A549 (cell line): ENCODE measurements around the gene ARID5B. TPM values are rescaled to one million over a fixed set of nuclear protein-coding genes. Genes with fewer than 3 reads are reported as not detected.
A peak's percentile ranks its signal among the peaks of the same experiment; 100 is the strongest.

Experiments used
- ATAC-seq, 2 experiments: fragments of 200-7000 bp in 1 of 2; fragments of >200 bp in 1 of 2; cut with Nextera tagmentation in 1 of 2; cut with Tn5 transposase in 1 of 2; 3 replicates each; pipeline versions ENCODE4 v1.8.0 to v1.9.1; 2018 to 2020; ENCODE audit warnings: mild to moderate bottlenecking in 1 of 2, moderate library complexity in 1 of 2
- CTCF ChIA-PET: fragments of 300-600 bp; sonication (Branson Sonifier 250); formaldehyde crosslinking; extraction: SDS; loops from one replicate; lab custom pipeline; 2021; ENCODE audit warnings: antibody characterized with exemption, inconsistent platforms; lab: Yijun Ruan, JAX
- POLR2A ChIA-PET: fragments of 350-600 bp; formaldehyde crosslinking; extraction: SDS; loops from one replicate; lab custom pipeline; 2021; ENCODE audit warnings: antibody characterized with exemption, inconsistent platforms; lab: Yijun Ruan, JAX
- DNase-seq, 2 experiments: peaks; one replicate each; pipeline versions ENCODE4 v3.0.0 to v3.0.0-alpha.2; 2011 to 2016; ENCODE audit warnings: low read depth in 1 of 2, low spot score in 1 of 2
- FAIRE-seq: peaks from 2 replicates; lab custom pipeline; 2011; peaks lifted over from hg19 to GRCh38; lab: Jason Lieb, UNC
- H3K27ac ChIP-seq, 2 experiments: fragments of >200 bp; sonication (Bioruptor Twin); formaldehyde crosslinking; 3 replicates each; pipeline ENCODE4 v1.5.1; 2016 to 2017
- H3K4me1 ChIP-seq: fragments of >200 bp; sonication (Bioruptor Twin); formaldehyde crosslinking; 3 replicates; pipeline ENCODE4 v1.6.1; 2016
- H3K4me2 ChIP-seq: fragments of >200 bp; sonication (Bioruptor Twin); formaldehyde crosslinking; 3 replicates; pipeline ENCODE4 v1.6.1; 2016
- H3K4me3 ChIP-seq: fragments of >200 bp; sonication (Bioruptor Twin); formaldehyde crosslinking; 3 replicates; pipeline ENCODE4 v1.5.1; 2016
- H3K9me3 ChIP-seq: fragments of >200 bp; sonication (Bioruptor Twin); formaldehyde crosslinking; 3 replicates; pipeline ENCODE4 v1.6.1; 2016
- BCL3 ChIP-seq: fragments of >200 bp; sonication (Bioruptor Twin); formaldehyde crosslinking; IDR thresholded peaks from 3 replicates; pipeline ENCODE4 v1.6.1; 2016
- CBX2 ChIP-seq: fragments of 200-600 bp; sonication (generic); IDR thresholded peaks from 2 replicates; pipeline ENCODE4 v1.6.1; 2016; ENCODE audit warnings: low read depth, mild to moderate bottlenecking, borderline replicate concordance
- CEBPB ChIP-seq, 2 experiments: fragments of >200 bp in 1 of 2; sonication (Bioruptor Twin) in 1 of 2; formaldehyde crosslinking in 1 of 2; IDR thresholded peaks; 2 replicates each; pipeline ENCODE4 v1.6.1; 2012 to 2016
- E2F6 ChIP-seq: IDR thresholded peaks from 2 replicates; pipeline ENCODE4 v1.6.1; 2012; ENCODE audit warnings: low read depth, borderline replicate concordance
- EHF ChIP-seq: fragments of 250-450 bp; sonication (Bioruptor Pico); IDR thresholded peaks from 2 replicates; pipeline ENCODE4 v1.5.0; 2020; ENCODE audit warnings: mild to moderate bottlenecking
- ESRRA ChIP-seq: fragments of 150-350 bp; IDR thresholded peaks from 2 replicates; pipeline ENCODE4 v1.6.1; 2014; ENCODE audit warnings: mild to moderate bottlenecking, low read length, borderline replicate concordance
- GATA3 ChIP-seq: IDR thresholded peaks from 2 replicates; pipeline ENCODE4 v1.6.1; 2012; ENCODE audit warnings: borderline replicate concordance
- HEYL ChIP-seq: fragments of 250-450 bp; sonication (Bioruptor Pico); IDR thresholded peaks from 2 replicates; pipeline ENCODE4 v1.8.0; 2021; ENCODE audit warnings: mild to moderate bottlenecking, moderate library complexity
- HOXB13 ChIP-seq: fragments of 250-450 bp; sonication (Bioruptor Pico); IDR thresholded peaks from 2 replicates; pipeline ENCODE4 v1.5.0; 2020; ENCODE audit warnings: low read depth, mild to moderate bottlenecking, moderate library complexity
- HOXB5 ChIP-seq: fragments of 250-450 bp; sonication (Bioruptor Pico); IDR thresholded peaks from 2 replicates; pipeline ENCODE4 v1.5.0; 2020; ENCODE audit warnings: mild to moderate bottlenecking, moderate library complexity
- JUNB ChIP-seq: fragments of >200 bp; sonication (Bioruptor Twin); formaldehyde crosslinking; IDR thresholded peaks from 2 replicates; pipeline ENCODE4 v1.6.1; 2016
- NFE2L2 ChIP-seq: fragments of 150-350 bp; conservative IDR thresholded peaks from 2 replicates; pipeline ENCODE4 v1.6.1; 2014; ENCODE audit warnings: low read length
- POLR2AphosphoS2 ChIP-seq: conservative IDR thresholded peaks from 2 replicates; pipeline ENCODE4 v1.6.1; 2012; ENCODE audit warnings: low read length, improper control_type of control experiment, inconsistent platforms
- RFX5 ChIP-seq: fragments of 450-650 bp; IDR thresholded peaks from 2 replicates; pipeline ENCODE4 v1.7.1; 2014; ENCODE audit warnings: antibody characterized with exemption, mild to moderate bottlenecking, moderate library complexity
- RNF2 ChIP-seq: fragments of 200-600 bp; sonication (generic); IDR thresholded peaks from 2 replicates; pipeline ENCODE4 v1.6.1; 2016; ENCODE audit warnings: low read depth, mild to moderate bottlenecking, antibody characterized with exemption, moderate library complexity, borderline replicate concordance
- TP53 ChIP-seq: fragments of 250-450 bp; sonication (Bioruptor Pico); IDR thresholded peaks from 2 replicates; pipeline ENCODE4 v1.5.0; 2021; ENCODE audit warnings: mild to moderate bottlenecking, moderate library complexity
- USF2 ChIP-seq: fragments of 450-650 bp; IDR thresholded peaks from 2 replicates; pipeline ENCODE4 v1.6.1; 2014; ENCODE audit warnings: antibody characterized with exemption
- ZC3H11A ChIP-seq: fragments of 450-650 bp; IDR thresholded peaks from 2 replicates; pipeline ENCODE4 v1.6.1; 2014; ENCODE audit warnings: antibody characterized with exemption, mild to moderate bottlenecking
- ZNF302 ChIP-seq: fragments of 250-450 bp; sonication (Bioruptor Pico); IDR thresholded peaks from 2 replicates; pipeline ENCODE4 v1.9.0; 2021; ENCODE audit warnings: inconsistent platforms, mild to moderate bottlenecking, moderate library complexity
- WGBS: methylation state at CpG from one replicate; pipeline ENCODE4 v1.1.6; 2017; ENCODE audit errors: missing lambda C conversion rate; 5-methylcytosine and 5-hydroxymethylcytosine counted together
- polyA plus RNA-seq, 4 experiments: library from polyadenylated mRNA; depleted of rRNA in 3 of 4; stranded (reverse); fragments of >200 nt; fragmentation: RNase III in 1 of 4; extraction: RNeasy Plus Mini Kit Qiagen cat#74134 plus additional on column Dnase treatment in 1 of 4; gene quantifications; 2 replicates in 3 of 4; 3 replicates in 1 of 4; pipeline ENCODE4 v1.2.3, GENCODE V29; 2011 to 2017
- TF ChIP-seq, protein P1 (sequence below): fragments of >200 bp; sonication (Bioruptor Twin); formaldehyde crosslinking; IDR thresholded peaks from 2 replicates; pipeline ENCODE4 v1.6.1; 2016
- TF ChIP-seq, protein P2 (sequence below): IDR thresholded peaks from 2 replicates; pipeline ENCODE4 v1.6.1; 2012

The ARID5B gene
- polyA plus RNA-seq, 2 of the 4 experiments (the other 2 are of a cell fraction): 0.75 to 1.6 TPM

GRCh38 chr10:61912981-61913380 lies 11.5 kb downstream of the ARID5B start:
- ChIA-PET CTCF (no interaction called here), POLR2A (no interaction called here)
- Histone ChIP-seq H3K4me3 (no peak overlapping the region), H3K9me3 (no peaks in the 10 kb centered on the region), H3K4me1 (peaks cover 4% of the 10 kb centered on the region; the same call in 1 of the 3 replicates), H3K27ac (no peak overlapping the region), H3K4me2 (no peak overlapping the region)
- TF ChIP-seq TP53 (no peak), HOXB5 (no peak), HEYL (CRISPR knock-in tag) (no peak), RNF2 (no peak), NFE2L2 (no peak), POLR2AphosphoS2 (no peak), EHF (no peak), RFX5 (no peak), ESRRA (no peak), BCL3 (no peak), JUNB (no peak)
- TF ChIP-seq, protein P1, sequence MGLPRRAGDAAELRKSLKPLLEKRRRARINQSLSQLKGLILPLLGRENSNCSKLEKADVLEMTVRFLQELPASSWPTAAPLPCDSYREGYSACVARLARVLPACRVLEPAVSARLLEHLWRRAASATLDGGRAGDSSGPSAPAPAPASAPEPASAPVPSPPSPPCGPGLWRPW: no peak
- FAIRE-seq (no peak), DNase-seq (no peak), ATAC-seq (no peak)
- 52% methylated on average over 2 of the region's 2 CpGs for WGBS

GRCh38 chr10:61918140-61918539 lies 16.6 kb downstream of the ARID5B start:
- Histone ChIP-seq H3K4me3 (no peak overlapping the region), H3K27ac (no peak overlapping the region), H3K4me1 (peaks cover 10% of the 10 kb centered on the region; the same call in 2 of the 3 replicates), H3K4me2 (0 out of 3 replicates have a peak overlapping the region, but pooled peaks have one; percentile 8), H3K9me3 (no peaks in the 10 kb centered on the region)
- TF ChIP-seq USF2 (no peak), GATA3 (peak; percentile 67; the same call in 1 of the 2 replicates), CBX2 (no peak)
- CTCF ChIA-PET: no interaction called here
- no peak for DNase-seq
- FAIRE-seq: no peak
- POLR2A ChIA-PET: no interaction called here
- no peak for ATAC-seq
- 28% methylated on average over 1 of the region's 1 CpG for whole genome bisulfite sequencing

DNA sequence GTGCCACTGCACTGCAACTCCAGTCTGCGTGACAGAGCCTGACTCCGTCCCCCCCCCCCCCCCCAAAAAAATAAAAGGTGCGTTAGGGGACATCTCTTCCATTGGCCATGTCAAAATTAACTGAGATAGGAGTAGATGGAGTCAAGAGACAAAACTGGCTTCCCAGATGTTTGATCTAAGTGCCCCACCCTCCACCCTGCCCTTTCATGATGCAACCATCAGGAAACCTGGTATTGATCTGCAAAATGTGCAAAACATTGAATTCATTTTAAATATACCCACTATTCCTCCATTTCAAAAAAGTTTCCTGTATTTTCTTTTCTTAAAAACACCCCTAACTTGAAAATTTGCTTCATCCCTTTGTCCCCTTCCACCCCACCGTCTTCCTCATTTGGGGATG lies 17.5 kb downstream of the ARID5B start:
- no peak for DNase-seq
- no peaks in the 10 kb centered on the region for H3K9me3 ChIP-seq
- no peak overlapping the region for H3K4me2 ChIP-seq
- no peak overlapping the region for H3K4me3 ChIP-seq
- WGBS: 70% methylated on average over 4 of the region's 4 CpGs
- no peak for ATAC-seq
- POLR2A ChIA-PET: no interaction called here
- CTCF ChIA-PET: no interaction called here
- TF ChIP-seq, protein P1: no peak
- TF ChIP-seq HEYL (CRISPR knock-in tag): no peak
- no peak for TF ChIP-seq CEBPB (IDR thresholded peaks at IDR 0.05)
- TF ChIP-seq E2F6: no peak
- TF ChIP-seq ZC3H11A: no peak
- TF ChIP-seq ESRRA: no peak
- TF ChIP-seq, protein P2, sequence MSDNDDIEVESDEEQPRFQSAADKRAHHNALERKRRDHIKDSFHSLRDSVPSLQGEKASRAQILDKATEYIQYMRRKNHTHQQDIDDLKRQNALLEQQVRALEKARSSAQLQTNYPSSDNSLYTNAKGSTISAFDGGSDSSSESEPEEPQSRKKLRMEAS: no peak
- TF ChIP-seq RFX5: no peak
- no peak for TF ChIP-seq TP53
- no peak for TF ChIP-seq ZNF302 (CRISPR knock-in tag)
- TF ChIP-seq POLR2AphosphoS2: no peak
- TF ChIP-seq HOXB13: no peak
- FAIRE-seq: no peak
- no peak overlapping the region for H3K27ac ChIP-seq
- peaks cover 10% of the 10 kb centered on the region; the same call in 2 of the 3 replicates for H3K4me1 ChIP-seq
